OCI-LY7 (cell line): ENCODE measurements around the gene ZNF33A. TPM values are rescaled to one million over a fixed set of nuclear protein-coding genes. Genes with fewer than 3 reads are reported as not detected.

ENCODE experiments used
- BruUV-seq: library from RNA; stranded (reverse); fragments of 400-500 nt; replicated peaks from 2 replicates; lab custom pipeline; 2021; lab: Mats Ljungman, UMichigan
- CTCF ChIA-PET: fragments of 300-600 bp; sonication (Branson Sonifier 250); formaldehyde crosslinking; loops from one replicate; lab custom pipeline; 2022; ENCODE audit warnings: antibody characterized with exemption; ENCODE audit not compliant: unreplicated experiment; lab: Charles Lee
- POLR2A ChIA-PET: fragments of 300-600 bp; sonication (Branson Sonifier 250); formaldehyde crosslinking; loops from one replicate; lab custom pipeline; 2022; ENCODE audit warnings: antibody characterized with exemption; lab: Charles Lee
- DNase-seq: peaks from one replicate; pipeline ENCODE4 v3.0.0-alpha.2; 2015; ENCODE audit warnings: low spot score
- H2AFZ ChIP-seq: fragments of 200-600 bp; sonication (generic), shearing (Covaris generic); 2 replicates; pipeline ENCODE4 v1.6.1; 2014; ENCODE audit warnings: mild to moderate bottlenecking, antibody characterized with exemption, low read length, moderate library complexity
- H3K27ac ChIP-seq: fragments of 200-600 bp; sonication (generic); 2 replicates; pipeline ENCODE4 v1.5.1; 2014; ENCODE audit warnings: mixed run types, low read depth, mild to moderate bottlenecking, moderate library complexity, low read length, inconsistent platforms; ENCODE audit not compliant: poor library complexity, severe bottlenecking
- H3K36me3 ChIP-seq: fragments of 200-600 bp; sonication (generic); 2 replicates; pipeline ENCODE4 v1.6.1; 2014; ENCODE audit warnings: mild to moderate bottlenecking, antibody characterized with exemption, low read length, moderate library complexity, mixed read lengths; ENCODE audit not compliant: insufficient read depth
- H3K4me1 ChIP-seq: fragments of 200-600 bp; sonication (generic); 2 replicates; pipeline ENCODE4 v1.5.1; 2014; ENCODE audit warnings: mild to moderate bottlenecking, low read length; ENCODE audit not compliant: insufficient read depth, poor library complexity, severe bottlenecking
- H3K4me2 ChIP-seq: fragments of 200-600 bp; sonication (generic); 2 replicates; pipeline ENCODE4 v1.6.1; 2014; ENCODE audit warnings: mild to moderate bottlenecking, low read length
- H3K4me3 ChIP-seq: fragments of 200-600 bp; sonication (generic); 2 replicates; pipeline ENCODE4 v1.5.1; 2014; ENCODE audit warnings: mild to moderate bottlenecking, low read depth, low read length; ENCODE audit not compliant: poor library complexity, severe bottlenecking
- H3K79me2 ChIP-seq: fragments of 200-600 bp; sonication (generic); 2 replicates; pipeline ENCODE4 v1.6.1; 2016; ENCODE audit warnings: low read depth, mild to moderate bottlenecking, low read length, moderate library complexity, mixed read lengths; ENCODE audit not compliant: insufficient read depth
- H3K9me2 ChIP-seq: fragments of 200-600 bp; sonication (generic); 2 replicates; pipeline ENCODE4 v1.6.1; 2016; ENCODE audit warnings: mild to moderate bottlenecking, low read length, mixed read lengths; ENCODE audit not compliant: insufficient read depth
- H3K9me3 ChIP-seq: fragments of 200-600 bp; sonication (generic); 2 replicates; pipeline ENCODE4 v1.6.1; 2014; ENCODE audit warnings: mild to moderate bottlenecking, mixed run types, low read length, mixed read lengths
- H4K20me1 ChIP-seq: fragments of 200-600 bp; sonication (generic); 2 replicates; pipeline ENCODE4 v1.6.1; 2014; ENCODE audit warnings: mild to moderate bottlenecking, antibody characterized with exemption, low read length, moderate library complexity, mixed read lengths; ENCODE audit not compliant: insufficient read depth
- EZH2phosphoT487 ChIP-seq: fragments of 200-600 bp; sonication (generic); IDR thresholded peaks from 2 replicates; pipeline ENCODE4 v1.6.1; 2018; ENCODE audit warnings: low read depth, borderline replicate concordance, mild to moderate bottlenecking, mixed run types, antibody characterized with exemption, low read length, moderate library complexity, mixed read lengths
- intact Hi-C: fragments of 100-400 bp; cut with micrococcal nuclease; formaldehyde crosslinking; loops from one replicate; pipeline ENCODE4 v1.10.0; 2022; ENCODE audit not compliant: unreplicated experiment
- total RNA-seq, 2 experiments: library from RNA; depleted of rRNA in 1 of 2; stranded (reverse); fragments of >200 nt in 1 of 2; shearing (Covaris generic) in 1 of 2; gene quantifications; 2 replicates each; pipeline ENCODE4 v1.2.3, GENCODE V29; 2014 to 2022
- TF ChIP-seq, protein P1 (sequence below): fragments of 200-600 bp; sonication (generic); conservative IDR thresholded peaks from 2 replicates; pipeline ENCODE4 v1.5.1; 2014; ENCODE audit warnings: mild to moderate bottlenecking, antibody characterized with exemption, low read length, moderate library complexity, mixed read lengths

The ZNF33A gene
- total RNA-seq, 2 experiments from 2014 or later: 31.2 to 40.2 TPM

DNA sequence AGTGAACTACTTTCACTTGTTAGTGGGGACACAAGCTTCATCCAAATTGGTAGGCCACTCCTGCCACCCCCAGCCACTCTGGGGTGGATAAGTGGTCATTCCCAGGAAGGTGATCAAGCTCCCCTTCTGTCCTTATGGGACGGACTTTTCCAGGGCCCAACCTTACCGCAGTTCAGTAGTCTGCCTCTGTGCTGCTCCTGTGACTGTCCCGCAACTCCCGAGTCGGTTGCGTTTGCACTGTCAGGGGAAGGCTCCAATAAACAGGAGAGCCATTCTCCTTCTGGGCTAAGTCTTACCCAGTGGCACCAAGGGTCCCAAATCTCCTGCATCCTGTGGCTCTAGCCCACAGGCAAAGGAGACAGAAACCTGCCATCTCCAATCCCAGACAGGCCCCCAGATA, 7.4 kb upstream of the ZNF33A start:
- Histone ChIP-seq H4K20me1 (no peaks in the 10 kb centered on the region), H3K4me3 (no peak overlapping the region), H3K36me3 (no peaks in the 10 kb centered on the region), H3K27ac (no peak overlapping the region), H2AFZ (no peak overlapping the region), H3K4me1 (no peaks in the 10 kb centered on the region), H3K9me3 (no peaks in the 10 kb centered on the region), H3K4me2 (no peak overlapping the region), H3K79me2 (no peaks in the 10 kb centered on the region), H3K9me2 (no peaks in the 10 kb centered on the region)
- TF ChIP-seq, protein P1, sequence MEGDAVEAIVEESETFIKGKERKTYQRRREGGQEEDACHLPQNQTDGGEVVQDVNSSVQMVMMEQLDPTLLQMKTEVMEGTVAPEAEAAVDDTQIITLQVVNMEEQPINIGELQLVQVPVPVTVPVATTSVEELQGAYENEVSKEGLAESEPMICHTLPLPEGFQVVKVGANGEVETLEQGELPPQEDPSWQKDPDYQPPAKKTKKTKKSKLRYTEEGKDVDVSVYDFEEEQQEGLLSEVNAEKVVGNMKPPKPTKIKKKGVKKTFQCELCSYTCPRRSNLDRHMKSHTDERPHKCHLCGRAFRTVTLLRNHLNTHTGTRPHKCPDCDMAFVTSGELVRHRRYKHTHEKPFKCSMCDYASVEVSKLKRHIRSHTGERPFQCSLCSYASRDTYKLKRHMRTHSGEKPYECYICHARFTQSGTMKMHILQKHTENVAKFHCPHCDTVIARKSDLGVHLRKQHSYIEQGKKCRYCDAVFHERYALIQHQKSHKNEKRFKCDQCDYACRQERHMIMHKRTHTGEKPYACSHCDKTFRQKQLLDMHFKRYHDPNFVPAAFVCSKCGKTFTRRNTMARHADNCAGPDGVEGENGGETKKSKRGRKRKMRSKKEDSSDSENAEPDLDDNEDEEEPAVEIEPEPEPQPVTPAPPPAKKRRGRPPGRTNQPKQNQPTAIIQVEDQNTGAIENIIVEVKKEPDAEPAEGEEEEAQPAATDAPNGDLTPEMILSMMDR: no peak
- TF ChIP-seq EZH2phosphoT487: no peak
- no TSS peak for BruUV-seq
- CTCF ChIA-PET: no interaction called here
- intact Hi-C loops: no loop called here
- POLR2A ChIA-PET: no interaction called here
- DNase-seq: no peak

DNA sequence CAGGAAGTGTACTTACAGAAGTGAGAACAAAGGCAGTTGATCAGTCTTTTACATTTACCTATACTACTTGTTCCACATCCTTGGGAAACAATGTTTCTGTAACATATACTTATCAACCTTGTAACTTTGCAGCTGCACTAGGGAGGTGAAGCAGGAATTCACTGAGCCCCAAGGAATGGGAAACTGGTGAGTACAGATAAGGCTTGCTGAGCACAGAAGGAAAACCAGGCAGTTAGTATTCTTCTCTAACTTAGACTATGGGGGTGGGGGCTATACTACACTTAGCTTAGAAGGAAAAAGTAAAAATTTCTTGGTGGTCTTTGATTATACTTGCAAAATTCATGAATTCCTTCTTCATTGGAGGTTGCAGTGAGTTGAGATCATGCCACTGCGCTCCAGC, 6.9 kb upstream of the ZNF33A start:
- Histone ChIP-seq H2AFZ (no peak overlapping the region), H3K9me3 (peaks cover 3% of the 10 kb centered on the region; the same call in 1 of the 2 replicates), H3K4me3 (no peak overlapping the region), H3K4me1 (no peaks in the 10 kb centered on the region), H3K9me2 (no peaks in the 10 kb centered on the region), H4K20me1 (no peaks in the 10 kb centered on the region), H3K27ac (no peak overlapping the region), H3K4me2 (no peak overlapping the region), H3K79me2 (no peaks in the 10 kb centered on the region), H3K36me3 (no peaks in the 10 kb centered on the region)
- DNase-seq: no peak
- POLR2A ChIA-PET: no interaction called here
- no TSS peak for BruUV-seq
- CTCF ChIA-PET: no interaction called here
- intact Hi-C loops: no loop called here
- no peak for TF ChIP-seq EZH2phosphoT487
- TF ChIP-seq, protein P1: no peak

DNA sequence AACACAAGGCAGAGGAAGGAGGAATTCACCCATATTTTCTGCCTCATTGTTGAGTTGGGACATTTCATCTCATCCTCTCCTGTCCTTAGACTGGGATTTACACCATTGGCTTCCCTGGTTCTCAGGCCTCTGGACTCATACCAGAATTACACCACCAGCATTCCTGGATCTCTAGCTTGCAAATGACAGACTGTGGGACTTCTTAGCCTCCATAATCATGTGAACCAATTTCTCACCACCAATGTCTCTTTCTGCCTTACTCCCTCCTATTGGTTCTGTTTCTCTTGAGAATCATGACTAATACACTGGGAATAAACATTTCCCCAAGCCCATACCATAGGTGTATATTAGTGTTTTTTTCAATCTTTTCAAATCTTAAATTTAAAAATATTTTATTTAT, 2.9 kb upstream of the ZNF33A start:
- CTCF ChIA-PET: interaction anchor here (0.6 kb wide), 1 partner anchor 31 kb away, joined by 5 read pairs; no protein-coding TSS in a partner anchor
- H3K79me2 ChIP-seq: peaks cover 16% of the 10 kb centered on the region
- H3K4me2 ChIP-seq: no peak overlapping the region
- BruUV-seq: no TSS peak
- TF ChIP-seq, protein P1: no peak
- no peak for TF ChIP-seq EZH2phosphoT487
- peaks cover 17% of the 10 kb centered on the region for H3K4me1 ChIP-seq
- H3K9me3 ChIP-seq: peaks cover 4% of the 10 kb centered on the region; the same call in 1 of the 2 replicates
- no peaks in the 10 kb centered on the region for H4K20me1 ChIP-seq
- H3K4me3 ChIP-seq: no peak overlapping the region
- no peak overlapping the region for H2AFZ ChIP-seq
- no peak for DNase-seq
- H3K27ac ChIP-seq: no peak overlapping the region
- peaks cover 12% of the 10 kb centered on the region; the same call in 1 of the 2 replicates for H3K36me3 ChIP-seq
- POLR2A ChIA-PET: interaction anchor here (0.6 to 1.6 kb wide), 2 partner anchors 33 to 512 kb away, joined by 4 read pairs; no protein-coding TSS in a partner anchor
- intact Hi-C loops: no loop called here
- H3K9me2 ChIP-seq: no peaks in the 10 kb centered on the region
